ENCODE results near the gene TTBK1. TPM values are rescaled to one million over a fixed set of nuclear protein-coding genes. Genes with fewer than 3 reads are reported as not detected.

The TTBK1 gene
- total RNA-seq, 2 donors from 2014 or later, result 0.12 to 0.15 TPM

DNA sequence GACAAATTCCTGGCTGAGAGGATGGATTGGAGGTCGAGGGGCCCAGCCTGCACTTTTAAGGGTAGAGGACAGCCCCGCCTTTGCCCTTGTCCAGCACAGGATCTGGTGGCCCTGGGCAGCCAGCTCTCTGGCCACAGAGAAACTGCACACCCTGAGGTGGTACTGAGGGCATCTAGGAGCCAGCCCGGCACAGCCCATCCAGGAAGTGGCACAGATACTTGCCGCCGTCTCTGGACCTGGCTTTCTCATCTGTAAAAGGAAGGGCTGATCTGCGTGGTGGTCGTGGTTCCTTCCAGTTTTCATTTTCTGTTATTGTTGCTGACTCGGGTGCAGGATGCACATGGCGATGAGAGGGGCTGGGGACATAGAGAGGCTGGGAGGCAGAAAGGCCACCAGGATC, 38.8 kb downstream of the TTBK1 start:
- no peak for DNase-seq (ENCODE audit: low spot score)

DNA sequence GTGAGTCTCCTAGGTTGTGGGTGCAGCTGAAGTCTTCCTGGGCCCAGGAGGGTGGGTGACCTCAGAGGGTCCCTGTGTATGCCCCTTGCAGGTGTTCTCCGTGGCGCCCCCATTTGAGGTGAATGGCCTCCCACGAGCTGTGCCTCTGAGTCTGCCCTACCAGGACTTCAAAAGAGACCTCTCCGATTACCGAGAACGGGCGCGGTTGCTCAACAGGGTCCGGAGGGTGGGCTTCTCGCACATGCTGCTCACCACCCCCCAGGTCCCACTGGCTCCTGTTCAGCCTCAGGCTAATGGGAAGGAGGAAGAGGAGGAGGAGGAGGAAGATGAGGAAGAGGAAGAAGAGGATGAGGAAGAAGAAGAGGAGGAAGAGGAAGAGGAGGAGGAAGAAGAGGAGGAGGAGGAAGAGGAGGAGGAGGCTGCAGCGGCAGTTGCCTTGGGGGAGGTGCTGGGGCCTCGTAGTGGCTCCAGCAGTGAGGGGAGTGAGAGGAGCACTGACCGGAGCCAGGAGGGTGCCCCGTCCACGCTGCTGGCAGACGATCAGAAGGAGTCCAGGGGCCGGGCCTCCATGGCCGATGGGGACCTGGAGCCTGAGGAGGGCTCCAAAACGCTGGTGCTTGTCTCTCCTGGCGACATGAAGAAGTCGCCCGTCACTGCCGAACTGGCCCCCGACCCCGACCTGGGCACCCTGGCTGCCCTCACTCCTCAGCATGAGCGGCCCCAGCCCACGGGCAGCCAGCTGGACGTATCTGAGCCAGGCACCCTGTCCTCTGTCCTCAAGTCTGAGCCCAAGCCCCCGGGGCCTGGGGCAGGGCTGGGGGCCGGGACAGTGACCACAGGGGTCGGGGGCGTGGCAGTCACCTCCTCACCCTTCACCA, 39.6 kb downstream of the TTBK1 start:
- TF ChIP-seq, protein P1, sequence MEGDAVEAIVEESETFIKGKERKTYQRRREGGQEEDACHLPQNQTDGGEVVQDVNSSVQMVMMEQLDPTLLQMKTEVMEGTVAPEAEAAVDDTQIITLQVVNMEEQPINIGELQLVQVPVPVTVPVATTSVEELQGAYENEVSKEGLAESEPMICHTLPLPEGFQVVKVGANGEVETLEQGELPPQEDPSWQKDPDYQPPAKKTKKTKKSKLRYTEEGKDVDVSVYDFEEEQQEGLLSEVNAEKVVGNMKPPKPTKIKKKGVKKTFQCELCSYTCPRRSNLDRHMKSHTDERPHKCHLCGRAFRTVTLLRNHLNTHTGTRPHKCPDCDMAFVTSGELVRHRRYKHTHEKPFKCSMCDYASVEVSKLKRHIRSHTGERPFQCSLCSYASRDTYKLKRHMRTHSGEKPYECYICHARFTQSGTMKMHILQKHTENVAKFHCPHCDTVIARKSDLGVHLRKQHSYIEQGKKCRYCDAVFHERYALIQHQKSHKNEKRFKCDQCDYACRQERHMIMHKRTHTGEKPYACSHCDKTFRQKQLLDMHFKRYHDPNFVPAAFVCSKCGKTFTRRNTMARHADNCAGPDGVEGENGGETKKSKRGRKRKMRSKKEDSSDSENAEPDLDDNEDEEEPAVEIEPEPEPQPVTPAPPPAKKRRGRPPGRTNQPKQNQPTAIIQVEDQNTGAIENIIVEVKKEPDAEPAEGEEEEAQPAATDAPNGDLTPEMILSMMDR (IDR thresholded peaks at IDR 0.05), result no peak
- no peaks in the 10 kb centered on the region for H3K36me3 ChIP-seq
- DNase-seq (ENCODE audit: low spot score), result no peak

More for the DNA sequence above, 38.8 kb downstream of the TTBK1 start:
- no peaks in the 10 kb centered on the region for H3K27me3 ChIP-seq
- TF ChIP-seq, protein P1 (IDR thresholded peaks at IDR 0.05), result no peak
- no peaks in the 10 kb centered on the region for H3K9me3 ChIP-seq
- H3K4me1 ChIP-seq, result no peaks in the 10 kb centered on the region
- H3K4me3 ChIP-seq, result no peak overlapping the region
- no peak overlapping the region for H3K27ac ChIP-seq
- no peaks in the 10 kb centered on the region for H3K36me3 ChIP-seq

DNA sequence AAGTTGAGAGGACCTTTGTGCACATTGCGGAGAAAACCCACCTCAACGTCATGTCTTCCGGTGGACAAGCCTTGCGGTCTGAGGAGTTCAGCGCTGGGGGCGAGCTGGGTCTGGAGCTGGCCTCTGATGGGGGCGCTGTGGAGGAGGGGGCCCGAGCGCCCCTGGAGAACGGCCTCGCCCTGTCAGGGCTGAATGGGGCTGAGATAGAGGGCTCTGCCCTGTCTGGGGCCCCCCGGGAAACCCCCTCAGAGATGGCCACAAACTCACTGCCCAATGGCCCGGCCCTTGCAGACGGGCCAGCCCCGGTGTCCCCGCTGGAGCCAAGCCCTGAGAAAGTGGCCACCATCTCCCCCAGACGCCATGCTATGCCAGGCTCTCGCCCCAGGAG, 40.2 kb downstream of the TTBK1 start:
- DNase-seq (ENCODE audit: low spot score), result no peak
- no peaks in the 10 kb centered on the region for H3K4me1 ChIP-seq
- no peaks in the 10 kb centered on the region for H3K9me3 ChIP-seq
- H3K27me3 ChIP-seq, result no peaks in the 10 kb centered on the region
- TF ChIP-seq, protein P1 (IDR thresholded peaks at IDR 0.05), result no peak
- H3K27ac ChIP-seq, result no peak overlapping the region
- no peak overlapping the region for H3K4me3 ChIP-seq
- no peaks in the 10 kb centered on the region for H3K36me3 ChIP-seq

More for the DNA sequence above, 39.6 kb downstream of the TTBK1 start:
- Histone ChIP-seq H3K27me3 (no peaks in the 10 kb centered on the region), H3K27ac (no peak overlapping the region), H3K9me3 (no peaks in the 10 kb centered on the region), H3K4me3 (no peak overlapping the region), H3K4me1 (no peaks in the 10 kb centered on the region)

DNA sequence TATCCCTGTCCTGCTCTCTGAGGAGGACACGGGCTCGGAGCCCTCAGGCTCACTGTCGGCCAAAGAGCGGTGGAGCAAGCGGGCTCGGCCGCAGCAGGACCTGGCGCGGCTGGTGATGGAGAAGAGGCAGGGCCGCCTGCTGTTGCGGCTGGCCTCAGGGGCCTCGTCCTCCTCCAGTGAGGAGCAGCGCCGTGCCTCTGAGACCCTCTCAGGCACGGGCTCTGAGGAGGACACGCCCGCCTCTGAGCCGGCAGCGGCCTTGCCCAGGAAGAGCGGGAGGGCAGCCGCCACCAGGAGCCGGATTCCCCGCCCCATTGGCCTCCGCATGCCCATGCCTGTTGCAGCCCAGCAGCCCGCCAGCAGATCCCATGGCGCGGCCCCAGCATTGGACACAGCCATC, 40.6 kb downstream of the TTBK1 start:
- no peaks in the 10 kb centered on the region for H3K9me3 ChIP-seq
- H3K36me3 ChIP-seq, result no peaks in the 10 kb centered on the region
- H3K27ac ChIP-seq, result no peak overlapping the region
- no peaks in the 10 kb centered on the region for H3K4me1 ChIP-seq
- DNase-seq (ENCODE audit: low spot score), result no peak
- no peaks in the 10 kb centered on the region for H3K27me3 ChIP-seq
- TF ChIP-seq, protein P1 (IDR thresholded peaks at IDR 0.05), result no peak
- no peak overlapping the region for H3K4me3 ChIP-seq

DNA sequence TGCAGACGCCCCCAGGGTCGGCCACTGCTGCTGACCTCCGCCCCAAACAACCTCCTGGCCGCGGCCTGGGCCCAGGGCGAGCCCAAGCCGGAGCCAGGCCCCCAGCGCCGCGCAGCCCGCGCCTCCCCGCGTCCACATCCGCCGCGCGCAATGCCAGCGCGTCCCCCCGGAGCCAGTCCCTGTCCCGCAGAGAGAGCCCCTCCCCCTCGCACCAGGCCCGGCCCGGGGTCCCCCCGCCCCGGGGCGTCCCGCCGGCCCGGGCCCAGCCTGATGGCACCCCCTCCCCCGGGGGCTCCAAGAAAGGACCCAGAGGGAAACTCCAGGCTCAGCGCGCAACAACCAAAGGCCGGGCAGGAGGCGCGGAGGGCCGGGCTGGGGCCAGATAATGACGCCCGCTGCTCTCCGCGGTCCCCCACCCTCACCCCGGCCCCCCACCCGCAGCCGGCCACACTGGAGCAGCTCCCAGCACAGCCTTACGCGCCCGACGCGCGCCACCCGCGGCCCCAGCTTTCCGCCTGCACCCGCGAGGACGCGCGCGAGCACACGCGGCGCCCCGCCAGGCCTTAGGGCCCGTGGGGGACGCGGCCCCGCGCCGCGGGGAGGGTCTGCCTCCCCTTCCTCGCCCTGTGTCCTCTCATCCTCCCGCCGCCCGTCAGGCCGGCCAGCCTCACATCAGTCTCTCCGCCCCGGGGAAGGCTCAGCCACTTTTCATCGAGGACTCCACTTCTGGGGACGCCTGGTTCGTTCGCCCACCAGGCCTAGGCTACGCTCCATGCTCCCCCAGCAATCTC, 41.9 kb downstream of the TTBK1 start:
- DNase-seq (ENCODE audit: low spot score), result no peak
- Histone ChIP-seq H3K36me3 (no peaks in the 10 kb centered on the region), H3K9me3 (no peaks in the 10 kb centered on the region), H3K4me1 (no peaks in the 10 kb centered on the region), H3K27me3 (no peaks in the 10 kb centered on the region), H3K27ac (no peak overlapping the region), H3K4me3 (peak overlapping the region in 1 of 2 donors; percentile 40)
- TF ChIP-seq, protein P1 (IDR thresholded peaks at IDR 0.05), result no peak

Data from right atrium auricular region (tissue), 2 donors.